ENCODE results near the gene NUDT6.

Gene NUDT6

DNA sequence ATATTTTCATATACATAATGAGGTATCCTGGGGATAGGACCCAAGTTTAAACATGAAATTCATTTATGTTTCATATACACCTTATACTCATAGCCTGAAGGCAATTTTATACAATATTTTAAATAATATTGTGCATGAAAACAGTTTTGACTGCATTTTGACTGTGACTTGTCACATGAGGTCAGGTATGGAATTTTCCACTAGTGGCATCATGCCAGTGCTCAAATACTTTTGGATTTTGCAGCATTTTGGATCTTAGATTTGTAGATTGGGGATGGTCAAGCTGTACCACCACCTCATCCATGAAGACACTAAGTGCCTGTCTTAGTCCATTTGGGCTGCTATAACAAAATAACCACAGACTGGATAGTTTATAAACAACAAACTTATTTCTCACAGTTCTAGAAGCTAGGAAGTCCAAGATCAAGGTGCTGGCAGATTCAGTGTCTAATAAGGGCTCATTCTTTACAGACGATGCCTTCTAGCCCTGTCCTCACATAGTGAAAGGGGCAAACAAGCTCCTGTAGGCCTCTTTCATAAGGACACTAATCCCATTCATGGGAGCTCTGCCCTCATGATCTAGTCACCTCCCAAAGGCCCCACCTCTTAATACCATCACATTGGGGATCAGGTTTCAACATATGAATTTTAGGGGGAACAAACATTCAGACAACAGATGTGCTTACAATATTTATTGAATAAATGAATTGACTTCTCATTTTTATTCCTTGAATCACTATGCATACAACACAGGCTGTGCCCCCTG, 9.4 kb downstream of the NUDT6 start:
- DNase-seq = no peak

DNA sequence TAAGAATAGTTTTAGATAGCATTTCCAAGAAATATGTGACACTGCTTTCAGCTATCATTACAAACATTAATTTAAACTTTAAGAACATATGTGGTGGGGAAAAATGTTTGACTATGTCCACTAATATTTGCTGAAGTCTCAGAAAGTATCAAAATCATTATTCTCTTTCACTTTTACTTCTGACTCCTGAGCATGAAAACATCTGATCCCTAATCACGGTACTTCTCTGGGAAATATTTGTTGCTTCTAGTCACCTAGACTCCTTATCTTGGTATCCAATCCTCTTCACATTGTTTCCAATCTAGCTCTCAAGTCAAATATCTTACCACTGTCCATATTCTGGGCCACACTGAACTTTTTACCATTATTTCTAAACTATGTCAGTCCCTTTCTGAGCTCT, 10.8 kb downstream of the NUDT6 start:
- no peak for DNase-seq

DNA sequence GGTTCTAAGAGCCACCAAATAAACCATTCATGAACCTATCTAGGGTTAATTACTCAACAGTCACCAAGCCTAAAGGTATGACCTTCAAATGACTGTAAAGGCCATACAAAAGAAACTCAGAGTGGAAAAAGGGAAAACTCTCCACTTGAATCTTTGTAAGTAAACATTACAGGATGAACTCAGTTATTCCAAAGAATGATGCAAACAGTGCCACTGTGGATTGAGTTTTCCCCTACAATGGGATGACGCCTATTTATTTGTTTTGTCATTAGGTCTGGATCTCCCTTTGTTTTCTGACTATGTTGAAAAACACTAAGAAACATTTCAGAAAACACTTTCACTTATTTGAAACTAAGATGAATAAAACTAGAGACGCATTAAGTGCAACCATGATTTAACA, 12.7 kb downstream of the NUDT6 start:
- no peak for DNase-seq

DNA sequence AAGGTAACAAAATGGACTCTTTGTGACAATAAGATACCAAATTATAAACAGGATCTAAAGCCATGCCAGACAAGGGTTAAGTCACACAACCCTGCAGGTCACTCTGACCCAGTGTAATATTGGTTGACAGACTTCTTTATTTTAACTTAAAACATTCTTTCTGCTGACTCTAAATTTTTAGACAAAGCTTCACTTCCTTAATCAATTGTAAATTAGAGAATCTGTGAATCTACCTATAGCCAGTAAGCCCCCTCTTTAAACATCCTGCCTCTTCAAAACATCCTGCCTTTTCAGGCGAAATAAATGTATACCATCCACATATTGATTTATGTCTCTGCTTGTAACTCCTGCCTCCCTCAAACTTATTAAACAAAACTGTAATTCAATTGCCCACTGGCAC, 14.2 kb downstream of the NUDT6 start:
- no peak for DNase-seq

DNA sequence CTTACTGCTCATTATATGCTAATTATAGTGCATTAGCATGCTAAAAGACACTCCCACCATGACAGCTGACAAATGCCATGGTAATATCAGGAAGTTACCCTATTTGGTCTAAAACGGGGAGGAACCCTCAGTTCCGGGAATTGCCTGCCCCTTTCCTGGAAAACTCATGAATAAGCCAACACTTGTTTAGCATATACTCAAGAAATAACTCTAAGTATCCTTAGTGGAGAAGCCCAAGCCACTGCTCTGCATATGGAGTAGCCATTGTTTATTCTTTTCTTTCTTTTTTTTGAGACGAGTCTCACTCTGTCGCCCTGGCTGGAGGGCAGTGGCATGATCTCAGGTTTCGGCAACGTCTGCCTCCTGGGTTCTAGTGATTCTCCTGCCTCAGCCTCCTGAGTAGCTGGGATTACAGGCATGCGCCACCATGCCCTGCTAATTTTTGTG, 15.5 kb downstream of the NUDT6 start:
- no peak for DNase-seq

DNA sequence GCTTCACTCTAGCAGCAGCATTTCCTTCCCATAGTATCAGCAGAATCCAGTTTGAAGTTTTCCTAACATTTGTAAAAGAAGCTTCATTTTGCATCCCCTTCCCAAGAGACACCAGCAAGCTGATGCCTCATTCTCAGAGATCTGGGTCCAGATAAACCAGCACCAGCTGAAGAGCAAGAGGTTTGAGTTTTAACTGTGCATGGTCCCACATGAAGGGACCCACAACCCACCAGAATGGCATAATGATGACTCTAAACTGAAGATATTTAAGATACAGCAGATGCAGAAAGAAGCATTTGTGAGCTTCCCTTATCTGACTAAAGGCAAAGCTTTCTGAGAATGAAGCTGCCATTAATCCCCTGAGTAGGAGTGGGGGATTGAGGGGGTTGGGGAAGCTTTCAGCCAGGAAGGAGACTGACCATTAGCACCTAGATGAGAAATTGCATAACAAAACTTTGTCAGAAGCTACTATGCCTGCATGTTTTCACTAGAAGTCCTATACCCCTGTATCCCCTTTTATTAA, 18.6 kb downstream of the NUDT6 start:
- no peak for DNase-seq

DNA sequence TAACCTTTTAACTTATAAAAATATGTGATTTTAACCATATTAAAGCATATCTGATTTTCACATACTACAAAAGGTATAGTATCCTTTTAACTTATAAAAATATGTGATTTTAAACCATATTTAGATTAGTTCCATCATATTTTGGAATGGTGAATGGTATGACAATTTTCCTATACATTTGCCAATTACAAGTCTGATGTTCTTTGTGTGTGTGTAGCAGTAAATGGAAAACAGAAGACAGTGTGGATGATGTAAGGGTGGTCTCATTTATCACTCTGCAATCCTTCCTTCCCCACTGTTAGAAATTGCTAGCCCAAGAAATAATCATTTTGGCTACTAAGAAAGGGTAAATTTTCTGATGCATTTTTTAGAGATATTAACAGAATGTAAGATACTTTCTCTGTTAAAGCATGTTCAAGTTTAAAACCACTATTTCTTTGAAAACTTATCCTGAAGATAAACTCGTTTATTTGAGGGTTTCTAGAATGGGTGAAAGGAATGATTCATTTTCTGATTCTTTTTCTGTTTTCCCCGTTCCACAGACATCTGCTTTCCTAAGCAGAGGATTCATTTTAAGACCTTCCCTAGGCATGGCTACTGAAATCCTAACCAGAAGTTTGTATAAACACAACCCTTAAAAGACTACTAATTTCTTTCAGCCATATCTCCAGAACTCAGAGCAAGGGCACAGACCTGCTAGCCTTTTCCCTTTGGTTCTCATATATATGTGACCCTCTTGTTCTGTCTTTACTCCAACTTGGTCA, 21.0 kb downstream of the NUDT6 start:
- no peak for DNase-seq

DNA sequence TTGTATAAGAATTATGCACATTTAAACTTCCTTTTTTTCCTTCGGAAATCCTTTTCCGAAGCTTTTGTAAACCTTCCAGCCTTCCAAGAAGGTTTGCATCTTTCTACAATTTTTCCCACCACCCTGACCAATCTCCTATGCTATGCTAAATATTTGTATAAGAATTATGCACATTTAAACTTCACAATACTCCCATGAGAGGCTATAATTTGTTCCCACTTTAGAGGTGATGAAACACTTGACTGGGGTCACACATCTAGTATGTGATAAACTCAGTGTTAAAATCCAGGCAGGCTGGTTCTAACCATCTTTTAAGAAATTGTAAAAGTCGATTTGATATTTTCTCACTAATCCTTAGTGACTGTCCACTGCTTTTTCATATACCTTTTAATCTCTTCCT, 22.1 kb downstream of the NUDT6 start:
- DNase-seq = no peak

DNA sequence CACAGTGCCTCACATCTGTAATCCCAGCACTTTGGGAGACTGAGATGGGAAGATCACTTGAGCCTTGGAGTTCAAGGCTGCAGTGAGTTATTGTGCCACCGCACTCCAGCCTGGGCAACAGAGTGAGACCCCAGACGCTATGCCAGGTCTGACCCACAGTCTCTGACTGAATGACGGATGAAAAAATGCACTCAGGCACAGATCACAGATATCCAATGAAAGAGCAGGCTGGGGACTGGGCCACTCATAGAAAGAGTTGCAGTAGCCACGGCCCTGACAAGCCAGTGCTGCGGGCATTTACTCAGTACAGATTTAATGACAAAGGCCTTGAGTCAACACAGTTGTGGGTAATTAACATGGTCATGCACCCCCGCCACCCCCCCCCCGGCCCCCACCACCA, 22.7 kb downstream of the NUDT6 start:
- no peak for DNase-seq

DNA sequence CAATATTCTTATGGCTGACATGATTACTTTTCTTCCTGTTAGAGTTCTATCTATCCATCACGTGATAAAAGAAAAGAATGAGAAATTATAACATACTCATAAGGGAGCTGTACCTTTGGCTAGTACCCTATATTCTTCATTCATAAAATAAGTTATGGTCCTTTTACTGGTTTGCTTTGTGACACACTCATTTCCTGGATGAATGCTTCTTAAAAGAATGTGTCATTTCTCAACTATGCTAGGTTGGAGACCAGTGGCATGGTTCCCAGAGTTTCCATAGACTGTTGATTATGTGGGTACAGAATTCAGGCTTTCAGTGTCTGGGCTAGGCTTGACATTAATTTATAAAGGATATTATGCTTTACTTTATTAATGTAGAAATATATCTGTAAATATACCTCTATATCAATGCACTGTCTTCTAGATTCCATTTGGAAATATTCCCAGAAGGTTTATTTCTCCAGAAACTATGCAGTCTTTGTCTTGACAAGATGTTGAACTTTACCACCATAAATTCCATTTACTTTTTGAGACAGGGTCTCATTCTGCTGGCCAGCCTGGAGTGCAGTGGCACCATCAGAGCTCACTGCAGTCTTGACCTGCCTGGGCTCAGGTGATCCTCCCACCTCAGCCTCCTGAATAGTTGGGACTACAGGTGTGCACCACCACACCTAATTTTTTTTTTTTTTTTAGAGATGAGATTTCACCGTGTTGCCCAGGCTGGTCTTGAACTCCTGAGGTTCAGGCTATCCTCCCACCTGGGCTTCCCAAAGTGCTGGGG, 23.8 kb downstream of the NUDT6 start:
- no peak for DNase-seq

DNA sequence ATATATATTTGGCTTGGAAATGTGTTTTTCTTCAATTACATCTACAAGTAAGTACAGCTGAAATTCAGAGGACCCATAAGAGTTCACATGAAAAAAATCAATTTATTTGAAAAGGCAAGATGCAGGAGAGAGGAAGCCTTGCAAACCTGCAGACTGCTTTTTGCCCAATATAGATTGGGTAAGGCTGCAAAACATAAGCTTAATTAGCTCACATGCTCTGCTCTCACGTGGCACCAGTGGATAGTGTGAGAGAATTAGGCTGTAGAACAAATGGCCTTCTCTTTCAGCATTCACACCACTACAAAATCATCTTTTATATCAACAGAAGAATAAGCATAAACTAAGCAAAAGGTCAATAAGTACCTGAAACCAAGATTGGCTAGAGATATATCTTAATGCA, 26.1 kb downstream of the NUDT6 start:
- DNase-seq = no peak

DNA sequence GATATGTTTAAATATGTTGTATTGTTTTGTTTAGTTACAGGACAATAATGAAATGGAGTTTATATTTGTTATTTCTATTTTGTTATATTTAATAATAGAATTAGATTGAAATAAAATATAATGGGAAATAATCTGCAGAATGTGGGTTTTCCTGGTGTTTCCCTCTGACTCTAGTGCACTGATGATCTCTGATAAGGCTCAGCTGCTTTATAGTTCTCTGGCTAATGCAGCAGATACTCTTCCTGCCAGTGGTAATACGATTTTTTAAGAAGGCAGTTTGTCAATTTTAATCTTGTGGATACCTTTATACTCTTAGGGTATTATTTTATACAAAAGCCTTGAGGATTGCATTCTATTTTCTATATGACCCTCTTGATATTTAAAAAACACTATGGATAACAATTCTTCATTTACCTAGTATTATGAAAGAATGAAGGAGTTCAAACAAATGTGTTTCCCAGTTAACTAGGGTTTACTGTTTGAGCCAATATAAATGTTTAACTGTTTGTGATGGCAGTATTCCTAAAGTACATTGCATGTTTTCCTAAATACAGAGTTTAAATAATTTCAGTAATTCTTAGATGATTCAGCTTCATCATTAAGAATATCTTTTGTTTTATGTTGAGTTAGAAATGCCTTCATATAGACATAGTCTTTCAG, 26.9 kb downstream of the NUDT6 start:
- no peak for DNase-seq

DNA sequence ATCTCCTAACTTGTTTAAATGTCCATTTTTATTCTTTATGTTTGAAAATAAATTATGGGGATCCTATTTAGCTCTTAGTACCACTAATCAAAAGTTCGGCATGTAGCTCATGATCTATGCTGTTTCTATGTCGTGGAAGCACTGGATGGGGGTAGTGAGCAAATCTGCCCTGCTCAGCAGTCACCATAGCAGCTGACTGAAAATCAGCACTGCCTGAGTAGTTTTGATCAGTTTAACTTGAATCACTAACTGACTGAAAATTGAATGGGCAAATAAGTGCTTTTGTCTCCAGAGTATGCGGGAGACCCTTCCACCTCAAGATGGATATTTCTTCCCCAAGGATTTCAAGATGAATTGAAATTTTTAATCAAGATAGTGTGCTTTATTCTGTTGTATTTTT, 27.6 kb downstream of the NUDT6 start:
- no peak for DNase-seq

DNA sequence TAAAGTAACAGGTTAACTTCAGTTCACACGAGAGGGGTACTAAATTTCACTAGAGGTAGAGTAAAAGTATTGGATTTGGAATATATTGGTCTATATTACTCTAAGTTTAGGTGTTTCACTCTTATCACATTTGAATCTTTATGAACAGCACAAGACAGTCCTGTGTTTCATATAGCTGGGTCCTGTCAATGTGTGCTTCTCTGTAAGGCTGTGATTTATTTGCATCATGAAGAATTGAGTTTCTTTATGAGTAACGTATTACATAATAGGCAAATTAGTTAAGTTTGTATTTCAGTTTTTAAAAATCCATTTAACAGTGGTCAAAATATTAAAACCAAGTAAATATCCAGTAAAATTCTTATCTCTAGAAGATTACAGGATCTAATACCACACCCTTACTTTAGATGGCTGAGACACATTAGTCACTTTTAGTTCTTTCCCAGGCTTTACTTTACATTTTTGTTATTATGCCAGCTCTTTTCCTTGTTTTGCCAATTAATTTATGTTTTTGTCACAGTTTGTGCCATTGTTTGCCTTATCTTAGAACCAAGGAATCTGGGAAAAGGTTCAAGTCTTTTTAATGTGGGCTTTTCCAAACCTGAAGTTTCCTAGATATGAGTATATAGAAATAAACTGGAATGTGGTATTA, 32.1 kb downstream of the NUDT6 start:
- no peak for DNase-seq

DNA sequence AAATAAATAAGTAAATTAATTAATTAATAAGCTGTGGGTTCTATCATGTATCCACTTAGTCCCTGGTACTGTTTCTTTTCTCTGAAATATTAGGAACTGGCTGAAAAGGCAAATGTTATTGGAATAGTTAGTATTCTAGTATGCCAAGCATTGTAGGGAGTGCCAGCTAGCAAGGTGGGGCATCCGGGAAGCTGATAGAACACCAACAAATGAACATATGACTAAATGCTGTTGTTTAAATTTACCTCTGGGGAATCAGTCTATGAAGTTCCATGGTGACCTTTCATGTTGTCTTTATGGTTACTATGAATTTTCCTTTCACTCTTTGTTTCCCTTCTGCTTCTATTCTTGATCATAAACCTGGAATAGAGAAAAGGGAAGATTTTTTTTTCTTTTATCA, 32.7 kb downstream of the NUDT6 start:
- no peak for DNase-seq

DNA sequence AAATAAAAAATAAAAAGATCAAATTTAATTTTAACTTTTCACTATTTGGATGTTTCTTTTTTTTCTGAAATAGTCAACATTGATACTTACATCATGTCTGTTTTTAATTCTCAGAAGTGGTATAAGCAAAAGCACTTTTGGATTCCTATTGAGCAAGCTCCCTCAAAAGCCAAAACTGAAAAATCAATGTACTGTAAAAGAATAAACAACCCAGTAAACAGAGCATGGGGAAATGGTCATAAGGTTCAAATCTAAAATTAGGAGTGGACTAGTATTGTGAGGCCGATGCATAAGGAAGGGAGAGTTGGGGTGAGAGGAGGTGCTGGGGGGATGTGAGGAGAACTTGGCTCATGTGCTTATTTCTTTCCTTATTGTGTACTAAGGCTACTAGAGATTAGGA, 37.9 kb downstream of the NUDT6 start:
- no peak for DNase-seq

DNA sequence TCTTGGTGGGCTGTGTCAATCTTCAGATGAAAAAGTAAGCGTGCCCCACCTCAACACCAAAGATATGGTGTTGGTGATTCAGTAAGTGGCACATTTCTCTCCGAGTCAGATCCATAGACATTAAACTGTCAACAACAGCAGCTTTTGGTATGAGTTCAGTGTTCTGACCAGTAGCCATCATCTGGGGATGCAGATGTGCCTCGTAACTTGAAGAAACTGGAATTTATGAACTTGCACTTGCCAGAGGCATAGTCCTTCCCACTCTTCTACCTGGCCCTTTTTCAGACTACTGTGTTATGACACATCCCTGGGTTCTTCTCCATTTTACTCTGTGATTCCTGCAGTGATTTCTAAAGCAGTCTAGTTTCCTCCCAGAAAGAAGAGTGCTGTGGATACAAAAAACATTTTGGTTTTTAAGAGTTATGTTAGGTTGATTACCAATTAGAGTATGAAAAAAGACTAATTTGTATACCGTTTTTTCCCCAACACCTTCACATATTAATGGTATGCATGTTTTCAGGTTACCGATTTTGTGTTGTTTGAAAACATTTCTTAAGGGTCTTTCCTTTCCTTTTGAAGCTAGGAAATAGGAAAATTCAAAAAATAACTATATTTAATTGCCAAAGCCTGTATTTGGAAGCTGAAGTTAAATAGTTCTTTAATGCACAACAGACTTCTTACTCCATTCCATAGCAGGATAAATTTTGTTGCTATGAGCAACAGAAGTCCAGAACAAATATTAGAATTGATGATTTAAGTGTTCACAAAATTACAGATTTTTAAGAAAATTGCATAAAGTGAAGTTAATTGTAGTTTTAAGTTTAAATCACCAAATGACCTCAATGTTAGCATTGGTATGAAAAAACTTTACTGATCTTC, 39.3 kb downstream of the NUDT6 start:
- no peak for DNase-seq

DNA sequence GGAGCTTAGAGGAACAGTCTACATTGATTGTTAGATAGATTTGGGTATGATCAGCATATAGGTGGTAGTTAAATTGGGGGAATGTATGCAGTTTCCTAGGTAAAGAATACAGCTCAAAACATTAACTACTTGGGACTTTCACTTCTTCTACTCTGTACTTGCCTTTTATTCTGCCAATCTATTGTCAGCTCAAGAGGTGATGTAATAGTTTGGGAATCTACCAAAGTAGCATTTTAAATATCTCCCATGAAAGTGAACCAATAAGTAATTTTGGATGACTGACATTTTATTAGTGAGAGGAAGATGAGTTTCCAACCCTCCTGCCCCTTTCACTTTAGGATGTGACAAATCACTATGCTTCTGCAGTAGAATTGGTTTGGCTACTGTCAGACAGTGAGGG, 43.4 kb downstream of the NUDT6 start:
- no peak for DNase-seq

DNA sequence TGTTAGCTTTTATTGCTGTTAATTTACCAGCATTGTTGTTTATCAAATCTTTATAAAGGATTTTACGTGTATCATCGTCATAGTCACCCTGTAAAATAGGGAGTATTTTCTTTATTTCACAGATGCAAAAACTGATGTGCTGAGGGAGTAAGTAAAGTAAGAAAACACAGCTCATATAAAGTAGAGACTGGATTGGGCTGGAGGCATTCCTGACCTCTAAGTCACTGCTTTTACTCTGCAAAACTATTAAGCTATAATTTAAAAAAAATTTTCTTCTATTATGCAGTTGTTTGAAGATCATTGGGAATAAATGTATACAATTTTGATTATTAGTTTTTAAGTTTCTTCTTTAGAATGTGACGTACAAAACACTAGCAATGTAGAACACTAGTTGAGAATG, 45.9 kb downstream of the NUDT6 start:
- no peak for DNase-seq

DNA sequence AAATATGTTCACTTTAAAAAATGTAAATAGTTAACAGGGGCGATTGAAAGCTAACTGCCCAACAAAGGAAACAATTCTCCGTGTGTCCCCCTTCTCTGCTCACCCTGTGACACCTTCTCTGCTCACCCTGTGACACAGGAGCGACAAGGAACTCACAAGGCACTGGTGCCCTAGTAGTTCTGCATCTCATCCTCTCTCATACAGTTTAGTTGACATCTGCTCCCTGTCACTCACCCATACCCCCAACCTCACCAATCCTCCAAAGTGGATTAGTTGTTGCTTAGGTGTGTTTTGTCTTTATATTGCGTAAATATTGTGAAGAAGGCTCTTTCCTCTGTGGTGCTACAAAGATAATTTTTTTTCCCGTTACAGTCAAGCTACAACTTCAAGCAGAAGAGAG, 46.4 kb downstream of the NUDT6 start:
- DNase-seq = no peak

DNA sequence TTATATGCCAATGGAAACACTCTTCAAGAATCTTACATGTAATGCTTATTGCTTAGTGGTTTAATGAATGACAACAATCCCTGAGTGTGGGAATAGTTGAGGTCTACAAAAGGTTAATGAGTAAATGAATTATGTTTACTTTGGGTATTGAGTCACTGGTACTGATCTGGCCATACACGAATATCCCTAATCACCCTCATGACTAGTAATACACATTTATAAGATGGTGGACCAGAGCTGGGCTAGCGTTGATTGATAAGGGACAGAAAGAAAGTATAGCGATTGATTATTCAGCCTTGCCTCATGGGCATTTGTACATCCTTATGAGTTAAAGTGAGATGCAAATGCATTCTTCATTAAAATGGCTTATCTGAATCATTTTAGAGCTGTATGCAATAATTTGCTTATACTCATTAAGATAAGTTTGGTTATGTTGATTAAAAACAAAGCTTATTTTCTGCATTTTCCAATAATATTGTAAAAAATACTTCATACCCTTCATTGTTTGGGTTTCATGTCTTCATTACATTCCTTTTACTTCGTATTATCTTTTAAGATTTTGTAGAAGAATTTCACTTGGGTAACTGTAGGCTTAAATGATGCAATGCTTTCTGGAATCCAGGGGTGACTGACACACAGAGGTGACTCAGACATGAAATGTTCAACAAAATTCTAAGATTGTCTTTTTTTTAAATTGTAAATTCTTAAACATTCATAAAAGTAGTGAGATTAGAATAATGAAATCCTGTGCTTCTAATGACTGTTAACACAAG, 48.4 kb downstream of the NUDT6 start:
- no peak for DNase-seq
